GM12878 (cell line): Measurements from ENCODE around the gene PRTFDC1. TPM values are rescaled to one million over a fixed set of nuclear protein-coding genes. Genes with fewer than 3 reads are reported as not detected.
"Not testable (repeated sequence)": the region's sequence is repeated elsewhere in the genome, so short reads cannot be mapped to it uniquely, and the experiment has no call there.

ENCODE experiments used
- ATAC-seq: fragments of 200-7000 bp; cut with Tn5 transposase; 3 replicates; pipeline ENCODE4 v1.9.1; 2020; ENCODE audit warnings: mild to moderate bottlenecking, moderate library complexity
- BruUV-seq: library from RNA; stranded (reverse); fragments of 400-500 nt; replicated peaks from 2 replicates; lab custom pipeline; 2021; lab: Mats Ljungman, UMichigan
- CTCF ChIA-PET: fragments of 300-600 bp; sonication (Branson Sonifier 250); formaldehyde crosslinking; extraction: SDS; loops from one replicate; lab custom pipeline; 2021; ENCODE audit warnings: inconsistent platforms; lab: Yijun Ruan, JAX
- POLR2A ChIA-PET: fragments of 350-600 bp; formaldehyde crosslinking; extraction: SDS; loops from one replicate; lab custom pipeline; 2021; ENCODE audit warnings: inconsistent platforms; lab: Charles Lee
- RAD21 ChIA-PET: fragments of 300-600 bp; sonication (Branson Sonifier 250); formaldehyde crosslinking; loops from one replicate; lab custom pipeline; 2023; ENCODE audit warnings: antibody characterized with exemption; ENCODE audit not compliant: unreplicated experiment; lab: Charles Lee
- SMC1A ChIA-PET: fragments of 300-600 bp; sonication (Branson Sonifier 250); formaldehyde crosslinking; loops from one replicate; lab custom pipeline; 2023; ENCODE audit not compliant: unreplicated experiment, uncharacterized antibody; lab: Charles Lee
- DNase-seq: peaks from one replicate; pipeline ENCODE4 v3.0.0-alpha.2; 2011; ENCODE audit warnings: low read depth, low spot score
- FAIRE-seq: peaks from 3 replicates; lab custom pipeline; 2011; peaks lifted over from hg19 to GRCh38; lab: Jason Lieb, UNC
- H2AFZ ChIP-seq: 2 replicates; pipeline ENCODE4 v1.6.0; 2011; ENCODE audit warnings: low read depth, low read length, control low read depth; ENCODE audit not compliant: control insufficient read depth
- H3K27ac ChIP-seq: 2 replicates; pipeline ENCODE4 v1.5.1; 2011; ENCODE audit warnings: control low read depth; ENCODE audit not compliant: control insufficient read depth, insufficient read depth
- H3K27me3 ChIP-seq, 2 experiments: replicated peaks in 1 of 2; 2 replicates each; pipeline versions ENCODE4 v1.6.0 to v1.6.1; 2011; ENCODE audit warnings: low read length in 1 of 2; ENCODE audit not compliant: control insufficient read depth in 2 of 2, insufficient read depth in 2 of 2
- H3K36me3 ChIP-seq, 2 experiments: 2 replicates each; pipeline ENCODE4 v1.5.1; 2011; ENCODE audit warnings: low read length in 1 of 2; ENCODE audit not compliant: control insufficient read depth in 2 of 2, insufficient read depth in 2 of 2
- H3K4me1 ChIP-seq: 2 replicates; pipeline ENCODE4 v1.6.1; 2011; ENCODE audit warnings: mild to moderate bottlenecking, low read length, moderate library complexity, mixed read lengths; ENCODE audit not compliant: control insufficient read depth, insufficient read depth
- H3K4me2 ChIP-seq: 2 replicates; pipeline ENCODE4 v1.6.0; 2011; ENCODE audit warnings: control low read depth; ENCODE audit not compliant: control insufficient read depth, insufficient read depth
- H3K4me3 ChIP-seq: fragments of 200-600 bp; sonication (generic); 2 replicates; pipeline ENCODE4 v1.5.1; 2016
- H3K79me2 ChIP-seq: 2 replicates; pipeline ENCODE4 v1.6.0; 2011; ENCODE audit warnings: low read length; ENCODE audit not compliant: control insufficient read depth, insufficient read depth
- H3K9ac ChIP-seq: 2 replicates; pipeline ENCODE4 v1.8.0; 2011; ENCODE audit warnings: low read length, control low read depth, mixed read lengths; ENCODE audit not compliant: control insufficient read depth, insufficient read depth
- H3K9me3 ChIP-seq: replicated peaks from 3 replicates; pipeline ENCODE4 v1.5.1; 2011; ENCODE audit warnings: mild to moderate bottlenecking, low read length; ENCODE audit not compliant: control insufficient read depth, insufficient read depth
- H4K20me1 ChIP-seq: 2 replicates; pipeline ENCODE4 v1.6.0; 2011; ENCODE audit not compliant: control insufficient read depth, insufficient read depth
- ATF7 ChIP-seq: fragments of 450-650 bp; IDR thresholded peaks from 2 replicates; pipeline ENCODE4 v1.6.1; 2016; ENCODE audit warnings: low read depth, mild to moderate bottlenecking
- KLF5 ChIP-seq: fragments of 450-650 bp; IDR thresholded peaks from 2 replicates; pipeline ENCODE4 v1.6.1; 2014; ENCODE audit warnings: mild to moderate bottlenecking; ENCODE audit not compliant: partially characterized antibody
- WGBS: methylation state at CpG from one replicate; pipeline ENCODE4 v1.1.6; 2016; ENCODE audit warnings: low lambda C conversion rate; ENCODE audit not compliant: insufficient replicate concordance, insufficient coverage; ENCODE audit errors: missing lambda C conversion rate; 5-methylcytosine and 5-hydroxymethylcytosine counted together
- in situ Hi-C: fragments of 300-500 bp; cut with MboI; formaldehyde crosslinking; loops from 9 replicates; pipeline ENCODE4 v1.14.3; 2018; ENCODE audit warnings: mixed read lengths
- intact Hi-C: fragments of 100-400 bp; cut with micrococcal nuclease; formaldehyde crosslinking; loops from one replicate; pipeline ENCODE4 v1.14.2; 2022; ENCODE audit not compliant: unreplicated experiment
- polyA plus RNA-seq, 11 experiments: library from polyadenylated mRNA; depleted of rRNA in 4 of 11; unstranded in 6 of 11; stranded (reverse) in 5 of 11; fragments of >200 nt; fragmentation: Nextera tagmentation in 4 of 11; fragmentation: Illumina TruSeq in 1 of 11; extraction: Ambion mirVana in 4 of 11; extraction: Trizol in 1 of 11; gene quantifications; 1 replicate in 1 of 11; 2 replicates in 10 of 11; pipeline versions ENCODE4 v1.2.1 to v1.2.3, GENCODE V29; 2011 to 2016; ENCODE audit warnings: inconsistent platforms in 2 of 11, missing spikeins in 2 of 11, low read depth in 1 of 11
- total RNA-seq, 4 experiments: library from RNA; depleted of rRNA in 3 of 4; stranded (reverse); fragments of >200 nt in 3 of 4; fragmentation: Illumina TruSeq in 1 of 4; extraction: Trizol in 1 of 4; gene quantifications; 2 replicates each; pipeline versions ENCODE4 v1.2.1 to v1.2.3, GENCODE V29; 2013 to 2021

Gene PRTFDC1
- total and polyA plus RNA-seq, 10 of the 15 experiments (the other 5 are each of a cell fraction or from before 2014, with no cell fraction given), result 5.5 to 17.3 (median 11.3) TPM

DNA sequence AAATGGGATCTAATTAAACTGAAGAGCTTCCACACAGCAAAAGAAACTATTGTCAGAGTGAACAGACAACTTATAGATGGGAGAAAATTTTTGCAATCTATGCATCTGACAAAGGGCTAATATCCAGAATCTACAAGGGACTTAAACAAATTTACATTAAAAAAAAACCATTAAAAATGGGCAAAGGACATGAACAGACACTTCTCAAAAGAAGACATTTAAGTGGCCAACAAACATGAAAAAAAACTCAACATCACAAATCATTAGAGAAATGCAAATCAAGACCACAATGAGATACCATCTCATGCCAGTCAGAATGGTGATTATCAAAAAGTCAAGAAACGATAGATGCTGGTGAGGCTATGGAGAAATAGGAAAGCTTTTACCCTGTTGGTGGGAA lies 32.8 kb downstream of the PRTFDC1 start:
- DNase-seq, H3K9me3 ChIP-seq, H2AFZ ChIP-seq, H3K27me3 ChIP-seq, H3K4me2 ChIP-seq, FAIRE-seq, H3K4me1 ChIP-seq, H3K36me3 ChIP-seq, H3K79me2 ChIP-seq, H3K9ac ChIP-seq, ATAC-seq, BruUV-seq, H3K27ac ChIP-seq, H4K20me1 ChIP-seq, H3K4me3 ChIP-seq: not testable (repeated sequence)
- WGBS, result 100% methylated on average over 1 of the region's 1 CpG
- ChIA-PET RAD21 (interaction anchor here (1.5 to 3.1 kb wide), 3 partner anchors 10 to 16 kb away, joined by 5 to 36 read pairs (median 21); no protein-coding TSS in a partner anchor), SMC1A (interaction anchor here (1.0 to 9.9 kb wide), 7 partner anchors 10 to 214 kb away, joined by 3 to 152 read pairs (median 11); no protein-coding TSS in a partner anchor), CTCF (interaction anchor here (1.5 to 2.7 kb wide), 2 partner anchors 10 to 26 kb away, joined by 4 to 12 read pairs; no protein-coding TSS in a partner anchor), POLR2A (interaction anchor here (0.6 to 2.7 kb wide), 3 partner anchors 9 to 133 kb away, joined by 3 to 18 read pairs (median 4); no protein-coding TSS in a partner anchor)
- in situ Hi-C loops (loop anchor here (25.0 kb wide), 1 partner anchor 1518 kb away; the partner anchor contains the start of gene APBB1IP), intact Hi-C loops (loop anchor here (2.0 to 5.0 kb wide), 2 partner anchors 19 to 267 kb away; no protein-coding TSS in a partner anchor)

DNA sequence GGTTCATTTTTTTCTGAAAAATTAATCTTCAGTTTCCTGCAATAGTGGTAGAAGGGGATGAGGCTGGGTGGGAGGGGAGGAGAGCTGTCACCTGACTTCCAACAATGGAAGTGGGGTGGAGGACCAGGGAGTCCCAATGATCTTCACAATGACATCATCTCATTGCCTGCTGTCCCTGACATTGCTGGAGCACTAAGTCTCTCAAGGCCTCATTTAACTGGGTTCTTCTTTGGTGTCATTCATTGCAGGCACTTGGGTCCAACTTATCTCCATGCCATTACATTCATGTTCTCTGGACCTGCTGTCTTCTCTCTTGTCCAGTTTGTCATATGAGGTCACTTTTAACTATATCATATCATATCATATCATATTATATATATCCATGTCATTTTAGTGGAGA lies 34.4 kb downstream of the PRTFDC1 start:
- FAIRE-seq, result no peak
- CTCF ChIA-PET, result interaction anchor here (1.4 to 1.6 kb wide), 2 partner anchors 9 to 275 kb away, joined by 3 read pairs; no protein-coding TSS in a partner anchor

More for the DNA sequence above, 34.4 kb downstream of the PRTFDC1 start:
- Histone ChIP-seq H3K27ac (no peak overlapping the region), H3K27me3 (no peaks in the 10 kb centered on the region), H3K4me2 (no peak overlapping the region), H3K4me3 (no peak overlapping the region), H3K9me3 (peaks cover 7% of the 10 kb centered on the region; the same call in 2 of the 3 replicates), H3K4me1 (peaks cover 9% of the 10 kb centered on the region), H3K36me3 (peaks cover 0 to 2% of the 10 kb centered on the region in 2 experiments; a peak in 1 of 4 replicates), H3K79me2 (no peaks in the 10 kb centered on the region), H3K9ac (no peak overlapping the region), H4K20me1 (no peaks in the 10 kb centered on the region), H2AFZ (no peak overlapping the region)
- DNase-seq (no peak), ATAC-seq (no peak)
- TF ChIP-seq KLF5 (no peak), ATF7 (peak; percentile 41; the same call in 1 of the 2 replicates)
- POLR2A ChIA-PET, result interaction anchor here (0.9 to 1.8 kb wide), 3 partner anchors 11 to 31 kb away, joined by 3 to 7 read pairs (median 3); no protein-coding TSS in a partner anchor
- intact Hi-C loops, result no loop called here
- SMC1A ChIA-PET, result interaction anchor here (1.1 to 9.9 kb wide), 6 partner anchors 9 to 52 kb away, joined by 3 to 152 read pairs (median 6); partner anchors contain the start of gene PRTFDC1
- BruUV-seq, result no TSS peak
- in situ Hi-C loops, result loop anchor here (25.0 kb wide), 1 partner anchor 1519 kb away; the partner anchor contains the start of gene APBB1IP
- RAD21 ChIA-PET, result interaction anchor here (0.6 to 1.5 kb wide), 4 partner anchors 9 to 30 kb away, joined by 3 to 5 read pairs (median 3); no protein-coding TSS in a partner anchor
